CD4-positive, alpha-beta memory T cell (primary cell): ENCODE results near the gene MTHFSD. TPM values are rescaled to one million over a fixed set of nuclear protein-coding genes. Genes with fewer than 3 reads are reported as not detected.

Experiments used
- CTCF ChIA-PET: fragments of 350-600 bp; sonication (Branson Sonifier 250); formaldehyde crosslinking; loops from one replicate; lab custom pipeline; 2021; ENCODE audit warnings: inconsistent platforms; ENCODE audit not compliant: partially characterized antibody; lab: Charles Lee
- POLR2A ChIA-PET: fragments of 350-600 bp; sonication (Branson Sonifier 250); formaldehyde crosslinking; loops from one replicate; lab custom pipeline; 2021; ENCODE audit not compliant: partially characterized antibody; lab: Charles Lee
- DNase-seq, 5 donors: peaks; one replicate each; pipeline versions ENCODE4 v3.0.0 to v3.0.0-alpha.2; 2020 to 2022; ENCODE audit warnings: mixed read lengths in 1 of 5
- H3K27ac ChIP-seq: one replicate; pipeline ENCODE4 v1.7.0; 2013; ENCODE audit warnings: low read depth, low read length
- H3K27me3 ChIP-seq: 2 replicates; pipeline ENCODE4 v1.7.0; 2013; ENCODE audit warnings: mild to moderate bottlenecking, low read length, moderate library complexity; ENCODE audit not compliant: insufficient read depth
- H3K36me3 ChIP-seq: 2 replicates; pipeline ENCODE4 v1.7.0; 2013; ENCODE audit warnings: mild to moderate bottlenecking, low read length, moderate library complexity; ENCODE audit not compliant: insufficient read depth
- H3K4me1 ChIP-seq: 2 replicates; pipeline ENCODE4 v1.7.0; 2013; ENCODE audit warnings: mild to moderate bottlenecking, low read length, moderate library complexity; ENCODE audit not compliant: insufficient read depth
- H3K4me3 ChIP-seq, 2 donors: one replicate each; pipeline ENCODE4 v1.7.0; 2013; ENCODE audit warnings: low read length in 2 of 2, mild to moderate bottlenecking in 1 of 2
- H3K9me3 ChIP-seq, 2 donors: one replicate each; pipeline ENCODE4 v1.7.0; 2013; ENCODE audit warnings: low read length in 2 of 2, control low read depth in 1 of 2; ENCODE audit not compliant: control insufficient read depth in 1 of 2
- H3K27ac Mint-ChIP-seq, 7 donors: one replicate each; pipeline ENCODE4 v1.8.0; 2020 to 2021; ENCODE audit warnings: mixed read lengths in 7 of 7, mild to moderate bottlenecking in 6 of 7, inconsistent platforms in 3 of 7, moderate library complexity in 3 of 7
- H3K27me3 Mint-ChIP-seq, 2 donors: one replicate each; pipeline ENCODE4 v1.8.0; 2020 to 2021; ENCODE audit warnings: mixed read lengths in 2 of 2
- H3K36me3 Mint-ChIP-seq, 2 donors: one replicate each; pipeline ENCODE4 v1.8.0; 2020 to 2021; ENCODE audit warnings: mixed read lengths in 2 of 2, inconsistent platforms in 1 of 2, mild to moderate bottlenecking in 1 of 2
- H3K4me1 Mint-ChIP-seq, 4 donors: one replicate each; pipeline ENCODE4 v1.8.0; 2020 to 2021; ENCODE audit warnings: mixed read lengths in 4 of 4, mild to moderate bottlenecking in 1 of 4
- H3K4me3 Mint-ChIP-seq, 8 donors: one replicate each; pipeline ENCODE4 v1.8.0; 2020 to 2021; ENCODE audit warnings: mixed read lengths in 8 of 8, mild to moderate bottlenecking in 7 of 8, moderate library complexity in 6 of 8, inconsistent platforms in 3 of 8
- H3K9me3 Mint-ChIP-seq, 8 donors: one replicate each; pipeline ENCODE4 v1.8.0; 2020 to 2021; ENCODE audit warnings: mixed read lengths in 8 of 8, mild to moderate bottlenecking in 5 of 8, inconsistent platforms in 3 of 8, moderate library complexity in 1 of 8
- intact Hi-C: fragments of 100-400 bp; cut with micrococcal nuclease; formaldehyde crosslinking; loops from one replicate; pipeline ENCODE4 v1.15.1; 2023
- polyA plus RNA-seq, 2 donors: library from polyadenylated mRNA; unstranded; fragments of 300-500 nt; fragmentation: Illumina TruSeq; gene quantifications; one replicate each; pipeline ENCODE4 v1.2.3, GENCODE V29; 2021
- total RNA-seq, 2 experiments: library from RNA; stranded (reverse); gene quantifications; one replicate each; pipeline ENCODE4 v1.2.3, GENCODE V29; 2021

Gene MTHFSD
- total and polyA plus RNA-seq, 4 experiments from 2014 or later: 12.5 to 41.6 (median 29.9) TPM

DNA sequence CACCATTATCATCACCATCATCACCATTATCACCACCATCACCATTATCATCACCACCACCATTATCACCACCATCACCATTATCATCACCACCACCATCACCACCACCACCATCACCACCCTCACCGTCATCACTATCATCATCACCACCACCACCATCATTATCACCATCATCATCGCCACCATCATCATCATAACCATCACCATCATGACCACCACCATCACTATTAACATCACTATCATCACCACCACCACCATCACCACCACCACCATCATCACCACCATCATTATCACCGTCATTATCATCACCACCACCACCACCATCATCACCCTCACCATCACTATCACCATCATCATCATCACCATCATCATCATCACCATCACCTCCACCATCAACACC, 32.5 kb upstream of the MTHFSD start:
- peaks cover 10 to 19% of the 10 kb centered on the region in 2 donors for H3K27me3 Mint-ChIP-seq
- Histone ChIP-seq H3K4me1 (no peaks in the 10 kb centered on the region), H3K9me3 (no peaks in the 10 kb centered on the region), H3K36me3 (no peaks in the 10 kb centered on the region), H3K4me3 (no peak overlapping the region), H3K27me3 (peaks cover 5% of the 10 kb centered on the region), H3K27ac (no peak overlapping the region)
- intact Hi-C loops: no loop called here
- H3K27ac Mint-ChIP-seq: no peak overlapping the region
- DNase-seq: no peak
- no peak overlapping the region for H3K4me3 Mint-ChIP-seq
- no peaks in the 10 kb centered on the region for H3K36me3 Mint-ChIP-seq
- no peaks in the 10 kb centered on the region for H3K4me1 Mint-ChIP-seq
- CTCF ChIA-PET: no interaction called here
- POLR2A ChIA-PET: no interaction called here
- peaks cover 0 to 2% (median 0%) of the 10 kb centered on the region in 8 donors for H3K9me3 Mint-ChIP-seq

DNA sequence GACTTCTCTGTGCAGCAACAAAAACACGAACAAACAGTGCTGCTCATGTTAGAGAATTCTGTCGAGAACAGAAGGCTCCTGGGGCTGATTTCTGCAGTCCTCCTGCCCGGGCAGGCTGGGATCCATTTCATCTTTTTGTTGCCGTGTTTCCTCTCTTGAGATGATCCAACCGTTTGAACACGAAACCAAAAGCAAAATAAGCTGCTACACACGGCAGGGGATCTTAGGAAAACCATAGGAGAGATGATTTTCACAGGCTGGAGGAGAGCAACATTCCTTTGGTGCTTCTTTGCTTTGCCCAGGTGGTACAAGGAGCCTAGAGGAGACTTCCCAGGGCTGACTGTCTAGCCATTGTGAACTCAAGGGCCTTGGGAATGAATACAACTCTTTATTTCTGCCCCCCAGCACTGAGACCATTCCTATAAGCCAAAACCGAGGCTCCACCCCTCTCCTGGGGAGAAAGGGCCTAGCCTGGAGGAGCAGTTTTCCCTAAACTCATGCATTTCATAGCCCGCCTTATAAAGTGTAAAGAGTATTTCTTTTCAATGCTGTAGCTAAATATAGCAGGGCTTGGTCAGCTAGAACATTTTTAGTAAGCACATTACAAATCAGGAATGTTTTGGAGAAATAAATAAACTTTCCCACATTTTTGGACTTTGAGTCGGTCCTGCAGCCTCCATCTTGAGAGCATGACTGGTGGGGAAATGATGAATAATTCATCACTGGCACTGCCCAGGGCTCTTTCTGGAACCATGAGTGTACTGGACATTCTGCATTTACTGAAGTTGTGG, 31.0 kb upstream of the MTHFSD start:
- no peaks in the 10 kb centered on the region for H3K4me1 ChIP-seq

DNA sequence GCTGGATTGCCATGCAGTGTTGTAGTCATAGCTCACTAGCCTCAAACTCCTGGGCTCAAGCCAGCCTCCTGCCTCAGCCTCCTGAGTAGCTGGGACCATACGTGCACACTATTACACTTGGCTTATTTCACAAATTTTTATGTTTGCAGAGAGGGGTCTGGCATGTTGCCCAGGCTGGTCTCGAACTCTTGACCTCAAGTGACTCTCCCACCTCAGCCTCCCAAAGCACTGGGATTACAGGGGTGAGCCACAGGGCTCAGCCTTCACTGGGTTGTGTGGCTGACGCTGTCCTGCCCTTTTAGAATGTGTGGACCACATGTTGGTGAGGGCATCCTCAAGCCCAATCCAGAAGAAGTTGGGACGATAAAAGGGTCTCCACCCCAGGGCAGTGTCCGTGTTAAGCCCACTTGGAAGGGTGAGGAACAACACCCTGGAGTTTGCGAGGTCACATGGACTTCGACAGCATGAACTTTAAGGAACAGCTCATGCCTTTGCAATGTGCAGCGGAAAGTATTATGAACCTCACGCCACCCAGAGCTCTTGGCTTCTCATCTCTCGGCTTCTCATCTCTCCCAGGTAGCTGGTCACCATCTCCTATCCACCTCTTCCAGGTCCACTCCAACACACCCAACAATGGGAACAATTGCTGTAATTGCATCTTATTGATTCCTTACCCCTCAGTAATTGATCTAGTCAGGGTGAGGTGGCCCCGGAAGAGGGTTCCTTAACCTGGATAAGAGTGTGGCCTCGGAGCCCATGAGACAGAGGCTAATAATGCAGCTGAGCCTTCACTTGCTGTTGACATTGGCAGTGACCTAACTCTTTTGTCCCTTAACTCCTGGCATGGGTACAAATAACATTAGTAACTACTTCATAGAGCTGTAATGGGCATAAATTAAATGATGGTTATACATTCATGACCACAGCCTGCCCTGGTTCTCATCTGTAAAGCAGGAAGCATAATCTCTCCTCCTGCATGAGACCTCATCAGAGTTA, 30.0 kb upstream of the MTHFSD start:
- Mint-ChIP-seq H3K4me1 (no peaks in the 10 kb centered on the region), H3K36me3 (no peaks in the 10 kb centered on the region), H3K27me3 (peaks cover 14 to 19% of the 10 kb centered on the region in 2 donors), H3K4me3 (no peak overlapping the region), H3K9me3 (no peaks in the 10 kb centered on the region), H3K27ac (no peak overlapping the region)
- Histone ChIP-seq H3K9me3 (no peaks in the 10 kb centered on the region), H3K4me3 (no peak overlapping the region), H3K27ac (no peak overlapping the region), H3K4me1 (no peaks in the 10 kb centered on the region), H3K27me3 (peaks cover 6% of the 10 kb centered on the region), H3K36me3 (no peaks in the 10 kb centered on the region)
- intact Hi-C loops: no loop called here
- DNase-seq: no peak
- ChIA-PET CTCF (no interaction called here), POLR2A (no interaction called here)

More for the DNA sequence above, 31.0 kb upstream of the MTHFSD start:
- ChIA-PET CTCF (no interaction called here), POLR2A (no interaction called here)
- no peak for DNase-seq
- no peaks in the 10 kb centered on the region for H3K9me3 ChIP-seq
- peaks cover 5% of the 10 kb centered on the region for H3K27me3 ChIP-seq
- H3K27ac Mint-ChIP-seq: no peak overlapping the region
- H3K27me3 Mint-ChIP-seq: peaks cover 8 to 16% of the 10 kb centered on the region in 2 donors
- no peaks in the 10 kb centered on the region for H3K36me3 ChIP-seq
- no peak overlapping the region for H3K4me3 Mint-ChIP-seq
- H3K36me3 Mint-ChIP-seq: no peaks in the 10 kb centered on the region
- no peak overlapping the region for H3K4me3 ChIP-seq
- intact Hi-C loops: no loop called here
- peaks cover 0 to under 1% (median 0%) of the 10 kb centered on the region in 8 donors for H3K9me3 Mint-ChIP-seq
- no peaks in the 10 kb centered on the region for H3K4me1 Mint-ChIP-seq
- H3K27ac ChIP-seq: no peak overlapping the region

DNA sequence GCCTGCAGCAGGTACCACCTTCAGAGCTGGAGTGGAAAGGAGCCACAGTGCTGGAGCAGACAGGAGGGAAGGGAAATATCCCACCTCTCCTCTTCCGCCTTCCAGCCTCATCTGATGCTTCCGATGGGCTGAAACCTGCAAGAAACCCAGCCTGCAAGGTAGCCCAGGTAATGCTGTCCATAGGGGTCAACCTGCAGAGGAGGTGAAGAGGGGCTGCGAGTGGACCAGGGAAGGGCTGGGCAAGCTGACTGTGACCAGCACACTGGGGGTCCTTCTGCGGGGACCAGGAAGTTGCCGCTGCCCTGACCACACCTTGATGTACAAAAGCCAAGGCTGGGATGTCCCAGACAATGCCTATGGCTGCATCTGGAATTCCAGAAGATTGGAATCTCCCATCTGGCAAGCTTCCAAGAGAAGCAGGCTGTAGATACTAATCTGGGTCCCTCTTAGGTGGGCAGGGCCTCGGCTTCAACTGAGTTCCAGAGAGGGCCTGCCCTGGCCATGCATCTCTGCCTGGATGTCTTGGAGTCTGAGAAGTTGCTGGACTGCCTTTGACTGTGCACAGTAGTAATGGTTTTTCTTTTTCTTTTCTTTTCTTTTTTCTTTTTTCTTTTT, 29.1 kb upstream of the MTHFSD start:
- intact Hi-C loops: no loop called here
- Mint-ChIP-seq H3K4me3 (no peak overlapping the region), H3K36me3 (no peaks in the 10 kb centered on the region), H3K9me3 (no peaks in the 10 kb centered on the region), H3K27me3 (peaks cover 19 to 20% of the 10 kb centered on the region in 2 donors), H3K27ac (no peak overlapping the region), H3K4me1 (no peaks in the 10 kb centered on the region)
- no peaks in the 10 kb centered on the region for H3K36me3 ChIP-seq
- no peak overlapping the region for H3K4me3 ChIP-seq
- no peaks in the 10 kb centered on the region for H3K4me1 ChIP-seq
- no peaks in the 10 kb centered on the region for H3K9me3 ChIP-seq
- no peak overlapping the region for H3K27ac ChIP-seq
- POLR2A ChIA-PET: no interaction called here
- no peak for DNase-seq
- peaks cover 6% of the 10 kb centered on the region for H3K27me3 ChIP-seq
- CTCF ChIA-PET: no interaction called here

DNA sequence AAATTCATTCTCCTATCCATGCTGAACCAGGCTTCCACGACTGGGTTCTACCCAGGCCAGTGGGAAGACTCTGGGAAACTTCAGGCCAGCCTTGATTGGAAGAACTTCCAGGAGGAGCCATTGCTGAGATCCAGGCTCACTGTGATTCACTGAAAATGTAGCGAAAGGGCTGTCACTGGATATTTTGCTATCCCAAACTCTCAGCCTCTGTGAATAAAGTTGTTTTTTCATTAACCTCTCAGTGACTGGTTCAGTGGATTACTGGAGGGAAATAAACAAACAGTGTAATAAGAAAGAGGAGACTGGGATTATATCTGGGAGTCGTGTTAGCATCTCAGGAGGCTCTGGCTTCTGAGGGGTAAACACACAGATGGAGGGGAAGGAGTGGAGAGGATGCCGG, 26.4 kb upstream of the MTHFSD start:
- H3K27ac ChIP-seq: no peak overlapping the region
- Mint-ChIP-seq H3K4me3 (no peak overlapping the region), H3K9me3 (no peaks in the 10 kb centered on the region), H3K27ac (no peak overlapping the region), H3K36me3 (no peaks in the 10 kb centered on the region), H3K27me3 (peaks cover 35 to 38% of the 10 kb centered on the region in 2 donors), H3K4me1 (peaks cover 0 to 13% (median 5%) of the 10 kb centered on the region in 4 donors)
- DNase-seq: no peak
- CTCF ChIA-PET: no interaction called here
- H3K27me3 ChIP-seq: peaks cover 21% of the 10 kb centered on the region
- no peak overlapping the region for H3K4me3 ChIP-seq
- intact Hi-C loops: no loop called here
- peaks cover 6% of the 10 kb centered on the region for H3K4me1 ChIP-seq
- POLR2A ChIA-PET: no interaction called here
- no peaks in the 10 kb centered on the region for H3K36me3 ChIP-seq
- H3K9me3 ChIP-seq: no peaks in the 10 kb centered on the region

DNA sequence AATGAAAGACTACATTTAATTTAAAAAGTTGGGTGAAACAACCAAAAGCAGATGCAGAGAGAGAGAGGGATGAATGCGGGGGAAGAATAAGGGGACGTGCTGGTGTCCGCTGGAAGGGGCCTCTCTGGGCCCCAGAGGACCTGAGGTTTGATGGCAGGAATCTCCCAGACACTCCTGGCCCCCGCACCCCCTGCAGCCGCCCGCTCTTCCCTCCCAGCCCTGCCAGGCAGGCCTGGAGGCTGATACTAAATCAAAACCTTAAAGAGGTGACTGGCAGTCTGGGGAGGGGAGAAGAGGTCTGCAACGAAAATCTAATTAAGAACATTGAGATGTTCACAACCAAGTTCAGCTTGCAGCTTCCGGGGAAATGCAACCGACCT, 25.7 kb upstream of the MTHFSD start:
- Mint-ChIP-seq H3K27me3 (peaks cover 40 to 43% of the 10 kb centered on the region in 2 donors), H3K27ac (no peak overlapping the region), H3K36me3 (no peaks in the 10 kb centered on the region), H3K9me3 (no peaks in the 10 kb centered on the region), H3K4me1 (peaks cover 3 to 18% (median 9%) of the 10 kb centered on the region in 4 donors), H3K4me3 (no peak overlapping the region)
- H3K9me3 ChIP-seq: no peaks in the 10 kb centered on the region
- no peak overlapping the region for H3K4me3 ChIP-seq
- ChIA-PET CTCF (no interaction called here), POLR2A (no interaction called here)
- intact Hi-C loops: no loop called here
- DNase-seq: no peak
- H3K4me1 ChIP-seq: peaks cover 12% of the 10 kb centered on the region
- H3K27me3 ChIP-seq: peaks cover 21% of the 10 kb centered on the region
- no peaks in the 10 kb centered on the region for H3K36me3 ChIP-seq
- no peak overlapping the region for H3K27ac ChIP-seq
